Measurements from ENCODE around the gene OLFM4. TPM values are rescaled to one million over a fixed set of nuclear protein-coding genes. Genes with fewer than 3 reads are reported as not detected.

OLFM4 gene
- total RNA-seq, 1 donor from 2014 or later, result not detected

GRCh38 chr13:53020764-53021335 lies 7.8 kb upstream of the OLFM4 start:
- intact Hi-C loops (cut with micrococcal nuclease), result no loop called here
- no peak overlapping the region for H3K4me3 Mint-ChIP-seq
- DNase-seq, result no peak
- H3K27me3 Mint-ChIP-seq, result no peaks in the 10 kb centered on the region
- no peaks in the 10 kb centered on the region for H3K9me3 Mint-ChIP-seq
- no peaks in the 10 kb centered on the region for H3K36me3 Mint-ChIP-seq (ENCODE audit: low read depth)
- no peak overlapping the region for H3K27ac Mint-ChIP-seq
- no peaks in the 10 kb centered on the region for H3K4me1 Mint-ChIP-seq

GRCh38 chr13:53023246-53023645 lies 5.4 kb upstream of the OLFM4 start:
- Mint-ChIP-seq H3K36me3 (ENCODE audit: low read depth) (no peaks in the 10 kb centered on the region), H3K27me3 (no peaks in the 10 kb centered on the region), H3K27ac (no peak overlapping the region), H3K4me3 (no peak overlapping the region), H3K9me3 (no peaks in the 10 kb centered on the region), H3K4me1 (no peaks in the 10 kb centered on the region)
- intact Hi-C loops (cut with micrococcal nuclease), result no loop called here
- DNase-seq, result no peak

- H3K9me3 Mint-ChIP-seq, result no peaks in the 10 kb centered on the region
- H3K27ac Mint-ChIP-seq, result no peak overlapping the region
- H3K27me3 Mint-ChIP-seq, result no peaks in the 10 kb centered on the region
- no peak overlapping the region for H3K4me3 Mint-ChIP-seq
- DNase-seq, result no peak
- no peaks in the 10 kb centered on the region for H3K4me1 Mint-ChIP-seq
- intact Hi-C loops (cut with micrococcal nuclease), result no loop called here
- no peaks in the 10 kb centered on the region for H3K36me3 Mint-ChIP-seq (ENCODE audit: low read depth)
These were observed 550 bp upstream of the OLFM4 start for GRCh38 chr13:53028063-53028462.

GRCh38 chr13:53032849-53033248 lies 4.2 kb downstream of the OLFM4 start:
- no peak for DNase-seq
- no peaks in the 10 kb centered on the region for H3K36me3 Mint-ChIP-seq (ENCODE audit: low read depth)
- no peaks in the 10 kb centered on the region for H3K9me3 Mint-ChIP-seq
- H3K4me1 Mint-ChIP-seq, result no peaks in the 10 kb centered on the region
- no peak overlapping the region for H3K4me3 Mint-ChIP-seq
- no peaks in the 10 kb centered on the region for H3K27me3 Mint-ChIP-seq
- intact Hi-C loops (cut with micrococcal nuclease), result no loop called here
- no peak overlapping the region for H3K27ac Mint-ChIP-seq

GRCh38 chr13:53038993-53039392 lies 10.4 kb downstream of the OLFM4 start:
- no peak for DNase-seq
- H3K4me3 Mint-ChIP-seq, result no peak overlapping the region
- no peaks in the 10 kb centered on the region for H3K36me3 Mint-ChIP-seq (ENCODE audit: low read depth)
- H3K27me3 Mint-ChIP-seq, result no peaks in the 10 kb centered on the region
- H3K27ac Mint-ChIP-seq, result no peak overlapping the region
- H3K4me1 Mint-ChIP-seq, result no peaks in the 10 kb centered on the region
- H3K9me3 Mint-ChIP-seq, result no peaks in the 10 kb centered on the region
- intact Hi-C loops (cut with micrococcal nuclease), result no loop called here

- H3K27me3 Mint-ChIP-seq, result no peaks in the 10 kb centered on the region
- no peak for DNase-seq
- H3K36me3 Mint-ChIP-seq (ENCODE audit: low read depth), result no peaks in the 10 kb centered on the region
- no peaks in the 10 kb centered on the region for H3K4me1 Mint-ChIP-seq
- no peak overlapping the region for H3K4me3 Mint-ChIP-seq
- intact Hi-C loops (cut with micrococcal nuclease), result no loop called here
- H3K27ac Mint-ChIP-seq, result no peak overlapping the region
- no peaks in the 10 kb centered on the region for H3K9me3 Mint-ChIP-seq
These were observed 13.4 kb downstream of the OLFM4 start for GRCh38 chr13:53041968-53042516.

GRCh38 chr13:53042877-53043276 lies 14.3 kb downstream of the OLFM4 start:
- no peaks in the 10 kb centered on the region for H3K27me3 Mint-ChIP-seq
- H3K4me1 Mint-ChIP-seq, result no peaks in the 10 kb centered on the region
- no peaks in the 10 kb centered on the region for H3K9me3 Mint-ChIP-seq
- H3K27ac Mint-ChIP-seq, result no peak overlapping the region
- intact Hi-C loops (cut with micrococcal nuclease), result no loop called here
- no peaks in the 10 kb centered on the region for H3K36me3 Mint-ChIP-seq (ENCODE audit: low read depth)
- H3K4me3 Mint-ChIP-seq, result no peak overlapping the region
- DNase-seq, result no peak

- Mint-ChIP-seq H3K4me1 (no peaks in the 10 kb centered on the region), H3K27me3 (no peaks in the 10 kb centered on the region), H3K4me3 (no peak overlapping the region), H3K36me3 (ENCODE audit: low read depth) (no peaks in the 10 kb centered on the region), H3K9me3 (no peaks in the 10 kb centered on the region), H3K27ac (no peak overlapping the region)
- DNase-seq, result no peak
- intact Hi-C loops (cut with micrococcal nuclease), result no loop called here
These were observed 14.8 kb downstream of the OLFM4 start for GRCh38 chr13:53043398-53043797.

GRCh38 chr13:53045189-53045588 lies 16.6 kb downstream of the OLFM4 start:
- DNase-seq, result no peak
- Mint-ChIP-seq H3K27ac (no peak overlapping the region), H3K4me3 (no peak overlapping the region), H3K27me3 (no peaks in the 10 kb centered on the region), H3K4me1 (no peaks in the 10 kb centered on the region), H3K36me3 (ENCODE audit: low read depth) (no peaks in the 10 kb centered on the region), H3K9me3 (no peaks in the 10 kb centered on the region)
- intact Hi-C loops (cut with micrococcal nuclease), result no loop called here

- intact Hi-C loops (cut with micrococcal nuclease), result no loop called here
- DNase-seq, result no peak
- H3K27ac Mint-ChIP-seq, result no peak overlapping the region
- H3K36me3 Mint-ChIP-seq (ENCODE audit: low read depth), result no peaks in the 10 kb centered on the region
- H3K4me1 Mint-ChIP-seq, result no peaks in the 10 kb centered on the region
- no peaks in the 10 kb centered on the region for H3K27me3 Mint-ChIP-seq
- no peak overlapping the region for H3K4me3 Mint-ChIP-seq
- no peaks in the 10 kb centered on the region for H3K9me3 Mint-ChIP-seq
These were observed 20.3 kb downstream of the OLFM4 start for GRCh38 chr13:53048880-53049279.

GRCh38 chr13:53050151-53050550 lies 21.5 kb downstream of the OLFM4 start:
- Mint-ChIP-seq H3K4me3 (no peak overlapping the region), H3K27me3 (no peaks in the 10 kb centered on the region), H3K27ac (no peak overlapping the region), H3K4me1 (no peaks in the 10 kb centered on the region), H3K9me3 (no peaks in the 10 kb centered on the region), H3K36me3 (ENCODE audit: low read depth) (no peaks in the 10 kb centered on the region)
- no peak for DNase-seq
- intact Hi-C loops (cut with micrococcal nuclease), result no loop called here

GRCh38 chr13:53052675-53053074 lies 24.1 kb downstream of the OLFM4 start:
- no peak for DNase-seq
- no peaks in the 10 kb centered on the region for H3K36me3 Mint-ChIP-seq (ENCODE audit: low read depth)
- H3K9me3 Mint-ChIP-seq, result no peaks in the 10 kb centered on the region
- no peak overlapping the region for H3K4me3 Mint-ChIP-seq
- H3K27me3 Mint-ChIP-seq, result no peaks in the 10 kb centered on the region
- intact Hi-C loops (cut with micrococcal nuclease), result no loop called here
- H3K4me1 Mint-ChIP-seq, result no peaks in the 10 kb centered on the region
- no peak overlapping the region for H3K27ac Mint-ChIP-seq

- H3K4me3 Mint-ChIP-seq, result no peak overlapping the region
- H3K9me3 Mint-ChIP-seq, result no peaks in the 10 kb centered on the region
- DNase-seq, result no peak
- no peak overlapping the region for H3K27ac Mint-ChIP-seq
- intact Hi-C loops (cut with micrococcal nuclease), result no loop called here
- no peaks in the 10 kb centered on the region for H3K4me1 Mint-ChIP-seq
- no peaks in the 10 kb centered on the region for H3K36me3 Mint-ChIP-seq (ENCODE audit: low read depth)
- no peaks in the 10 kb centered on the region for H3K27me3 Mint-ChIP-seq
These were observed 26.0 kb downstream of the OLFM4 start for GRCh38 chr13:53054569-53054968.

- Mint-ChIP-seq H3K27ac (no peak overlapping the region), H3K9me3 (no peaks in the 10 kb centered on the region), H3K4me1 (no peaks in the 10 kb centered on the region), H3K4me3 (no peak overlapping the region), H3K36me3 (ENCODE audit: low read depth) (no peaks in the 10 kb centered on the region), H3K27me3 (no peaks in the 10 kb centered on the region)
- DNase-seq, result no peak
- intact Hi-C loops (cut with micrococcal nuclease), result no loop called here
These were observed 29.6 kb downstream of the OLFM4 start for GRCh38 chr13:53058065-53058679.
